ENCODE results near the gene SCAPER.

DNA sequence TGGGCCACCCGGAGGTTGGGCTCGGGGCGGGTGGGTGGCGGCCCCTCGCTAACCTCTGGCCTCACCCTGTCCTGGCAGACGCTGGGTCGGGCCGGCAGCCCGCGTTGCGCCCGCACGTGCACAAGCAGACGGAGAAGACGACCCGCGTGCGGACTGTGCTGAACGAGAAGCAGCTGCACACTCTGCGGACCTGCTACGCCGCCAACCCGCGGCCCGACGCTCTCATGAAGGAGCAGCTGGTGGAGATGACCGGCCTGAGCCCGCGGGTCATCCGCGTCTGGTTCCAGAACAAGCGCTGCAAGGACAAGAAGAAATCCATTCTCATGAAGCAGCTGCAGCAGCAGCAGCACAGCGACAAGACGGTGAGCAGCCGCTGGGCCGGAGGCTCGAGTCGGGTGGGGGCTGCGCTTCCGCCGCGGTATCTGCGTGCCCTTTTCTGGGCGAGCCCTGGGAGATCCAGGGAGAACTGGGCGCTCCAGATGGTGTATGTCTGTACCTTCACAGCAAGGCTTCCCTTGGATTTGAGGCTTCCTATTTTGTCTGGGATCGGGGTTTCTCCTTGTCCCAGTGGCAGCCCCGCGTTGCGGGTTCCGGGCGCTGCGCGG lies 564.8 kb downstream of the SCAPER start:
- TF ChIP-seq POLR2A (IDR thresholded peaks at IDR 0.05; ENCODE audit: borderline replicate concordance, extremely low read depth, insufficient read depth, insufficient read length) (no peak), EZH2phosphoT487 (IDR thresholded peaks at IDR 0.05; ENCODE audit: borderline replicate concordance) (no peak), CEBPB (IDR thresholded peaks at IDR 0.05; ENCODE audit: low read depth) (no peak), EZH2 (IDR thresholded peaks at IDR 0.05) (no peak), RAD21 (IDR thresholded peaks at IDR 0.05; ENCODE audit: low read depth) (no peak), SRF (IDR thresholded peaks at IDR 0.05; ENCODE audit: low read depth) (no peak), SIN3A (IDR thresholded peaks at IDR 0.05; ENCODE audit: low read depth) (no peak), ZFX (IDR thresholded peaks at IDR 0.05) (no peak), POLR2AphosphoS5 (IDR thresholded peaks at IDR 0.05; ENCODE audit: low read depth, low read length) (no peak), ZNF274 (IDR thresholded peaks at IDR 0.05; ENCODE audit: low read depth, low read length) (no peak)
- TF ChIP-seq, protein P1, sequence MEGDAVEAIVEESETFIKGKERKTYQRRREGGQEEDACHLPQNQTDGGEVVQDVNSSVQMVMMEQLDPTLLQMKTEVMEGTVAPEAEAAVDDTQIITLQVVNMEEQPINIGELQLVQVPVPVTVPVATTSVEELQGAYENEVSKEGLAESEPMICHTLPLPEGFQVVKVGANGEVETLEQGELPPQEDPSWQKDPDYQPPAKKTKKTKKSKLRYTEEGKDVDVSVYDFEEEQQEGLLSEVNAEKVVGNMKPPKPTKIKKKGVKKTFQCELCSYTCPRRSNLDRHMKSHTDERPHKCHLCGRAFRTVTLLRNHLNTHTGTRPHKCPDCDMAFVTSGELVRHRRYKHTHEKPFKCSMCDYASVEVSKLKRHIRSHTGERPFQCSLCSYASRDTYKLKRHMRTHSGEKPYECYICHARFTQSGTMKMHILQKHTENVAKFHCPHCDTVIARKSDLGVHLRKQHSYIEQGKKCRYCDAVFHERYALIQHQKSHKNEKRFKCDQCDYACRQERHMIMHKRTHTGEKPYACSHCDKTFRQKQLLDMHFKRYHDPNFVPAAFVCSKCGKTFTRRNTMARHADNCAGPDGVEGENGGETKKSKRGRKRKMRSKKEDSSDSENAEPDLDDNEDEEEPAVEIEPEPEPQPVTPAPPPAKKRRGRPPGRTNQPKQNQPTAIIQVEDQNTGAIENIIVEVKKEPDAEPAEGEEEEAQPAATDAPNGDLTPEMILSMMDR (IDR thresholded peaks at IDR 0.05 in 2 of 3, conservative IDR thresholded peaks at IDR 0.05 in 1 of 3; ENCODE audit: borderline replicate concordance in 1 of 3, insufficient read depth in 1 of 3, low read depth in 2 of 3, low read length in 2 of 3), result no peak
- TF ChIP-seq, protein P2, sequence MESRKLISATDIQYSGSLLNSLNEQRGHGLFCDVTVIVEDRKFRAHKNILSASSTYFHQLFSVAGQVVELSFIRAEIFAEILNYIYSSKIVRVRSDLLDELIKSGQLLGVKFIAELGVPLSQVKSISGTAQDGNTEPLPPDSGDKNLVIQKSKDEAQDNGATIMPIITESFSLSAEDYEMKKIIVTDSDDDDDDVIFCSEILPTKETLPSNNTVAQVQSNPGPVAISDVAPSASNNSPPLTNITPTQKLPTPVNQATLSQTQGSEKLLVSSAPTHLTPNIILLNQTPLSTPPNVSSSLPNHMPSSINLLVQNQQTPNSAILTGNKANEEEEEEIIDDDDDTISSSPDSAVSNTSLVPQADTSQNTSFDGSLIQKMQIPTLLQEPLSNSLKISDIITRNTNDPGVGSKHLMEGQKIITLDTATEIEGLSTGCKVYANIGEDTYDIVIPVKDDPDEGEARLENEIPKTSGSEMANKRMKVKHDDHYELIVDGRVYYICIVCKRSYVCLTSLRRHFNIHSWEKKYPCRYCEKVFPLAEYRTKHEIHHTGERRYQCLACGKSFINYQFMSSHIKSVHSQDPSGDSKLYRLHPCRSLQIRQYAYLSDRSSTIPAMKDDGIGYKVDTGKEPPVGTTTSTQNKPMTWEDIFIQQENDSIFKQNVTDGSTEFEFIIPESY (IDR thresholded peaks at IDR 0.05; ENCODE audit: extremely low read depth, insufficient replicate concordance, low read length), result no peak

Data from HCT116 (cell line).